Inferior parietal cortex (tissue), 1 donor: ENCODE measurements around the gene SLC43A3.
A peak's percentile ranks its signal among the peaks of the same experiment; 100 is the strongest.

Source experiments
- DNase-seq: peaks from one replicate; pipeline ENCODE4 v3.0.0-alpha.2; 2016; ENCODE audit errors: extremely low spot score

Gene SLC43A3

DNA sequence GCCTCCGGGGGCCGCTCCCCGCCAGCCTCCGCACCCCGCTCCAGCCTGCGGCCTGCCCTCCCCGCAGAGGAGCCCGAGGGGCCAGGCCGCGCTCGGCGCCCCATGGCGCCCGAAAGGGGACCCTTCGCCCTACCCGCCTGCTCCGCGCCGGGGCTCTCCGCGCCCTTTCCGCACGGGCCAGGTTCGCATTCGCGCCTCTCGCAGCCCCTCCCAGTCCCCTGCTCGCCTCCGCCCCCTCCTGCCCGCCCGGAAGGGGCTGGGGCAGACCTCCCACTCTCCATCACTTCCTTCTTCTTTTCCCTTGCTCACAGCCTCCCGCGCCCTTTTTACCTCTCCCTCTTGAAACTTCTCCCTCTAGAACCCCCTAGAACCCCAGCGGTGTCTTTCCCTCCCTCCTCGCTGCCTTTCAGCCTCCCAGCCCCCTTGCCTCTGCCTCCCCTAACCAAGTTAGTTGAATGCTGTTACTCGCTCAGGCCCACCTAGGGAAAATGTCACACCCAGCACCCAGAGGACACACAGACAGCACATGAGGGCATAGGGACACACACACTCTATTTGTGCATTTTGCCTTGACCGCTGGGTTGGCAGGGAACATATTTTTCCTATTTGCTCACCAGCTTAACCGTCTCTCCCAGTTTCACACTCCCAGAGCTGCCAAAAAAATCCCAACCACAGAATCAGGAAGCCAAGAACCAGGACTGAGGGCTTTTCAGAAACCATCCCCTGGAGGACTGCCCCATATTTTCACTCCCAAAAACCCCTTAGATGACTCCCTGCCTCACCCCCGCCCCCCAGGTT is at the start of gene SLC43A3:
SLC43A3 (minus strand) TSS at position 193 of the 798 bp plus-strand sequence. CDS start 949 bp downstream, outside the sequence.
- DNase-seq = no peak

DNA sequence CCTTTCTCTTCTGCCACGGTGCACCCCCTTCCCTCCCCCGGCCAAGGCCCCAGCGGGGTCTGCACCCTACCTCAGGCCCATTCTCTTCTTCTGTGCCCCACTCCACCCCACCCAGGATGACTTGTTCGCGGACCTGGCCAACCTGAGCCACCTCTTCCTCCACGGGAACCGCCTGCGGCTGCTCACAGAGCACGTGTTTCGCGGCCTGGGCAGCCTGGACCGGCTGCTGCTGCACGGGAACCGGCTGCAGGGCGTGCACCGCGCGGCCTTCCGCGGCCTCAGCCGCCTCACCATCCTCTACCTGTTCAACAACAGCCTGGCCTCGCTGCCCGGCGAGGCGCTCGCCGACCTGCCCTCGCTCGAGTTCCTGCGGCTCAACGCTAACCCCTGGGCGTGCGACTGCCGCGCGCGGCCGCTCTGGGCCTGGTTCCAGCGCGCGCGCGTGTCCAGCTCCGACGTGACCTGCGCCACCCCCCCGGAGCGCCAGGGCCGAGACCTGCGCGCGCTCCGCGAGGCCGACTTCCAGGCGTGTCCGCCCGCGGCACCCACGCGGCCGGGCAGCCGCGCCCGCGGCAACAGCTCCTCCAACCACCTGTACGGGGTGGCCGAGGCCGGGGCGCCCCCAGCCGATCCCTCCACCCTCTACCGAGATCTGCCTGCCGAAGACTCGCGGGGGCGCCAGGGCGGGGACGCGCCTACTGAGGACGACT is 49.3 kb upstream of the SLC43A3 start:
- no peak for DNase-seq

DNA sequence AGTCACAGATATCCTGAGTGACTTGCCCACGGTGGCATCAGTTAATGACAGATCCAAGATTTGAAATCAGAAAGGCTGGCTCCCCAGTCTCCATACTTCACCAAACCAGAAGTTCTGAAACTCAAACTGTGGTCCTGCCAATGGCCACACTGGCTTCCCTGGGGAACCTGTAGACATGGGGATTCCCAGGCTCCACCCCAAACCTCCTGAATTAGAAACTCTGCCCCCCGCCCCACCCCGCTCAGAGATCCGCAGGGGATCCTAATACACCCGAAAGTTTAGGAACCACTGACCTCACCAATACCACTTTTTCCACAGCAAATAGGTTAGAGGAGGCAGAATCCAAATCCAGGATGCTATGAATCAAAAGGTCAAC is 48.7 kb upstream of the SLC43A3 start:
- no peak for DNase-seq

DNA sequence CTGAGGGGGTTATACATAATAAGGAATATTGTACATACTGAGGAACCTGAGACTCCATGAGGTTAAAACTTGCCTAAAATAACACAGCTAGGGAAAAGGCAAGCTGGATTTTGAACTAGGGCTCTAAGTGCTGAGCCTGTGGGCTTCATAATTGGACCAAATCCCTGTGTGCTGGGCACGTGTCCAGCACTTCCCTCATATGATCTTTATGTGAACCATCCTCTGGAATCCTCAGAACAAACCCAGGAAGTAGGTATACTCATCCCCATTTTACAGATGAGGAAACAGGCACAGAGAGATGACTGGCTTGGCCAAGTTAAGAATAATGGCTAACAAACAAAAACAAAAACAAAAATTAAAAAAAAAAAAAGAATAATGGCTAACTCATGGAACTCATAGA is 48.3 kb upstream of the SLC43A3 start:
- DNase-seq = no peak

DNA sequence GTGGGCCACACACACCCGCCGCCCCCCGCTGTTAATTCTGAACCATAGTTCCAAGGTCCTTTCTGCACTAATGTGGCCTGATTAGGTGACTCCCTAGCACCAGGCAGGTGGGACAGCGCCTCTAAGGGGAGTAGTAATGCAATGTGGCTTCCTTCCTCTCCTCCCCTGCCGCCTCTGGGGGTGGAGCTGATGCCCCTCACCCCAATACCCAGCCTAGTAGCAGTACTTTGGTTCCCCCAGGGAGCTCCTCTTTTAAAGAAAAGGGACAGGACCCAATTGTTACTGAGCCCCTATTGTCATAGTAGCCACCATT is 47.8 kb upstream of the SLC43A3 start:
- no peak for DNase-seq

DNA sequence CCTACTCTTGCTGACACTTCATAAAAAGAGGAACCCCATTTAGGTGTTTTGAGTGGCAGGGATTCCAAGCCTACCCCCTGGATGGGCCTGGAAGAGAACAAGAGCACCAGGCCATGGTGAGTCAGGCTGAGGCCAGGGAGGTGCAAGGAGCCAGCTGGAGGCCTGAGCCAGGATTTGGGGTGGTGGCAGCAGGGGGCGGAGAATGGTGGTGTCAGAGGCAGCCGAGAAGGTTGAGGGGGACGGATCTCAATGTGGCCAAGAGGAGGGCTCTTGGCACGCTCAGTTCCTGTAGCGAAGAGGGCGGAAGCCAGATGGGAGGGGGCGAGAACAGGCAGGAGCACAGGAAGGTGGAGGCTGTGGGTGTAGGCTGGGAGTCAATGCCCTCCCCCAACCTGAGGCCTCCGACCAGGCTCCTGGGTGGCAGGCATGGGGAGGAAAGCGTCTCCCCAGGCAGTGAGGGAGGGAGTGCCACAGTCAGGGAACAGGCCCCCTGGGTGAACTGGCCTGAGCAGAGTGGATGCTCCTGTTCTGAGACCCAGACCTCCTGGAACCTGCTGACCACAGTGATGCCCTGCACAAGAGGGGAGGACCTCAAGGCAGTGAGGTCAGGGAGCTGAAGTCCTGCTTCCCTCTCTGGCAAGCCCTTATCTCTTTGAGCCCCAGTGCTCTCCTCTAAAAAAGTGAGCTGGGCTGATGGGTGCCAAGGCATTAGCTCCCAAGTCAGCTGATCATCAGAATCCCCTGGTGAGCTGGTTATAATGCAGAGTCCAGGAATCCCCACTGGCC is 47.3 kb upstream of the SLC43A3 start:
- no peak for DNase-seq

DNA sequence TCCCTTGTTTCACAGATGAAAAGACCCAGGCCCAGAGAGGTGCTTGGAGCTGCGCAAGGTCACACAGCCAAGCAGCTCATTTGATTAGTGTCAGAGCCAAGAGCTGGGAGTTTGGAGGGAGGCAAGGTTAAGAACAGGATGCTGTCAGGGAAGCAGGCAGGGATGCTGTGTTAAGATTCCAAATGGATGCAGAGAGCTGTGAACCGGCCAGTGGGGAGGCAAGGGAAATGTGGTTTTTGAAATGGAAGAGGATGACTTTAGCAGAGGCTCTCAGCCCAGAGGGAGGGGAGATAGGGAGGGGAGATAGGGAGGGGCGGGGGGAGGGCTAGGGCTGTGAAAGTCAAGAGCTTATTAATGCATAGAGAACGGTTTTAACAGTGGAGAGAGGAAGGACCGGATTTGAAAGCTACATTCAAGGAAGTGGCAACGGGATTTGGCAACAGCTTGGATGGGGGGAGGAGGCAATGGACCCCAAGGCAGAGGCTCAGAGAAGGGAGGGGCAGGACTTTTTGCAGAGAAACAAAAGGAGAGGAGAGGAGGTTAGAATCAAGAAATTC is 46.4 kb upstream of the SLC43A3 start:
- DNase-seq = no peak

DNA sequence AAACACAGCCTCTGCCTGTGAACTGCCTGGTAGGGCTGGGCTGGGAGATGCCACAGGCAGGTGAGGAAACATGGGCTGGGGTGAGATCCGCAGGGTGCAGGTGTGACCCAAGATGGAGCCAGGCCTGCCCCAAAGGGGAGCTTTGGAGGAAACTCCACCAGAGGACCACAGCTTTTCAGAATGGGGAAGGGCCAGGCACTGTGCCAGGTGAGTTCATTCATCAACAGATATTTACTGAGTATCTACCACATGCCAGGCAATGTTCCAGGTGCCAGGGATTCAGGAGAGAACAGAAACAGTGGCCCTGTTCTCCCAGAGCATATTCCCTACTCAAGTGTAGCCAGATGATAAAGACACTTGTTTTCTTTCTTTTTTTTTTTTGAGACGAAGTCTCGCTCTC is 44.6 kb upstream of the SLC43A3 start:
- no peak for DNase-seq

DNA sequence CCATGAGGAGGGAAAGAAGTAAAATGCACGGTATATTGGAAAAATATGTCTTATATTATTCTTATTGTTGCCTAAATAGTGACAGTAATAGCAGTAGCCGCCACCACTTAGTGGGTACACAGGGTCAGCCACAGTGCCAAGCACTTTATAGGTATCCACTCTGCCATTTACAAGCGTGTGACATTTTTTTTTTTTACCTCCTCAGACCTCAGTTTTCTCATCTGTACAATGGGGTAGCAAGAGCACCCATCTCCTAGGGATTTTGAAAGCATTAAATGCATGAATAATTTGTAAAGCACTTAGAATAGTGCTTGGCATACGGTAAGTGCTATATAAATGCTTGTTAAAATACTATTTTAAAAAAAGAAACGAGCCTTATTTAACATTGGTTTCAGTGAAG is 42.3 kb upstream of the SLC43A3 start:
- DNase-seq = no peak

DNA sequence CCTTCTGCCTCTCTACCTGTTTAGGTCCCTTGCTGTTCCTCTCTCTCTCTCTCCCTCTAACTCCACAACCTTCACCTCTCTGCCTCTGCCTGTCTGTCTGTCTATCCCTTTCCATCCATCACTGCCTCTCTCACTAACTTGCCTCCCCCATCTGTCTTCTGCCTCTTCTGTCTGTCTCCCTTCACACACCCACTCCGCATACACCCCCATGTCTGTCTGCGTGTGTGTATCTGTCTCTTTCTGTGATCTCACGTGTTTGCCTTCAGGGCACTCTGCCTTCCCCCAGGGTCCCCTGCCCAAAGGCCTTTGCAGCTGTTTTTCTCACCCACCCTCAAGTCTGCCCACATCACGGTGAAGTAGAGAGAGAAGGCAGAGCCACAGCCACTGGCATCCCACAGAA is 41.4 kb upstream of the SLC43A3 start:
- no peak for DNase-seq

DNA sequence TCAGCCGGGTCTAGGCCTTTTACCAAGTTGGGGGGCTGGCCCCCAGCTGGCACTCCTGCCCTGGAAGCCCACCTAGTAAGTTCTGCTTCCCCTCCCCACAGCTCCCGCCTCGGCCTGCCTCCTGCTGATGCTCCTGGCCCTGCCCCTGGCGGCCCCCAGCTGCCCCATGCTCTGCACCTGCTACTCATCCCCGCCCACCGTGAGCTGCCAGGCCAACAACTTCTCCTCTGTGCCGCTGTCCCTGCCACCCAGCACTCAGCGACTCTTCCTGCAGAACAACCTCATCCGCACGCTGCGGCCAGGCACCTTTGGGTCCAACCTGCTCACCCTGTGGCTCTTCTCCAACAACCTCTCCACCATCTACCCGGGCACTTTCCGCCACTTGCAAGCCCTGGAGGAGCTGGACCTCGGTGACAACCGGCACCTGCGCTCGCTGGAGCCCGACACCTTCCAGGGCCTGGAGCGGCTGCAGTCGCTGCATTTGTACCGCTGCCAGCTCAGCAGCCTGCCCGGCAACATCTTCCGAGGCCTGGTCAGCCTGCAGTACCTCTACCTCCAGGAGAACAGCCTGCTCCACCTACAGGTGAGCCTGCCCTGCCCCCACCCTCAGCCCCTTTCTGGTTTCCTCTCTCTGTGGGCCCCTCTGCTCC is 40.7 kb upstream of the SLC43A3 start:
- no peak for DNase-seq

DNA sequence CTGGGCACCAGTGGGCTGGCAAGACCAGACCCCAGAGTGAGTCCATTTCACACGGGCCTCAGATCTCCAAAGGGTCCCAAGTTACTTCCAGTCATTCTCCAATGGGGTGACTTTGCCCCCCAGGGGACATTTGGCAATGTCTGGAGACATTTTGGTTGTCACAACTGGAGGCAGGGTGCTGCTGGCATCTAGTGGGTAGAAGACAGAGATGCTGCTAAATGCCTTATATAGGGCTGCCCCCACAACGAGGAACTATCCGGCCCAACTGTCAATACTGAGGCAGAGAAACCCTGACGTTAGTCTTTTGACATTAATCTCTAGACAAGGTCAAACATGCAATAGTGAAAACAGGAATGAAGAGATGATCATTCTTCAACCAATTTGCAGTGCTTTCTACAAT is 39.8 kb upstream of the SLC43A3 start:
- DNase-seq = no peak

DNA sequence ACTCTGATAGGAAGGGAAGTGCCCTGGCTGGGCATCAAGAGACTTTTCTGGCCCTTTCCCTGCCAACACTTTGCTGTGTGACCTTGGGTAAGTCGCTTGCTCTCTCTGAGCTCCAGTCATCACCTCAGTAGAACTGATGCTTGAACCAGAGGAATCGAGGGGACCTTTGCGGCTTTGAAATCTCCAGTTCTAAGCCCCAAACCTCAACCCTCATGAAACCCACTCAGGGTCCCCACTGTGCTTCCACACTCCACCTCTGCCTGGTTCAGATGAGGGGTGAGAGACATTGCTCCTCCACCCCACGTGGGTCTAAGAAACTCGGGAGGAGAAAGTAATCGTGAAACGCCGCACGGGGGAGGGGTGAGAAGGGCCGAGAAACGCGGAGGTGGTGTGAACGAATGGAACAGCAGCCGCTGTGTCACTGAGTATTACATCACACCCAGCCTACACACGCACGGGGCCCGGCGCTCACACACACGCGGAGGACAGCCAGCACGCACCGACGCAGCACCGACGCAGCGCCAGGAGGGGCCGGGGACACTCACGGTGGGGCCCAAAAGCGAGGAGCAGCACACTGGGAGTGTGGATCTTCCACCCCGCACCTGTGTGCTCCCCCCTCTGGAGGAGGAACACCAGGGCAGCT is 37.7 kb upstream of the SLC43A3 start:
- DNase-seq = peak; percentile 44

DNA sequence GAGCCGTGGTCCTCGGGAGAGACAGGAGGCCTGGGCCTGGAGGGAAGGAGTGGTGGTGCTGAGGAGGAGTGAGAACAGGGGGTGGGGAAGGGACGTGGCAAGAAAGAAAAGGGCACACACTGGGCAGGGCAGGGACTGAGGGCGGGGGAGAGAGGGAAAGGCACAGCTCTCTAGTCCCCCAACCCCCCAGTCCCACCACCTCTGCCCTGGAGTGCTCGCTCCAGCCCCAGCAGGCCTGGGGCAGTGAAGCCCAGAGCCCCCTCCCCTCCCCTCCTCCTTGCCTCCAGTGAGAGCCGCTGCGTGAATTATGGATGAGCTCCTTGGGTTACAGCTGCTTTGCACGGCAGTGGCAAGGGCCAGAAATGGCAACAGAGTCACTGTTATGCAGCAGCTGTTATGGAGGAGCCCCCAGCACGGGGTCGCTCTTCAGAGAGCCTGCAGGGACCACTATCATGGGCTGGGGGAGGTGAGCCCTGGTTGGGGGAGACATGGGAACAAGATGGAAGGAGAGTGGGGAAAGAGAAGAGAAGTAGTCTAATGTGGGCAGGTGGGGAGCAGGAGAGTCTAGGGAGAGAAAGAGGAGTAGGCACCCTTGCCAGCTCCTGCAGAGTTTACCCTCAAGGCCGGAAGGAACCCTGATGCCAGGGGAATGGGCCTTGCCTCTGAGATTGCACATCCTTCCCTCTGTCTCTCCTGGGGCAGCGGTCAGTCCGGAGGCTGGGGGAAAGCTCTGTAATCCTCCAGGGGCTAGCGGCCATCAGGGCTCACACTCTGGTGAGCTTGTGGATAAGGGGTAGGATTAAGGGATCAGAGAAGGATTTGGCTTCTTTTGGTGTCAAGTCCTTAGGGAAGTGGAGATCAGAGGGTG is 37.0 kb upstream of the SLC43A3 start:
- DNase-seq = no peak

DNA sequence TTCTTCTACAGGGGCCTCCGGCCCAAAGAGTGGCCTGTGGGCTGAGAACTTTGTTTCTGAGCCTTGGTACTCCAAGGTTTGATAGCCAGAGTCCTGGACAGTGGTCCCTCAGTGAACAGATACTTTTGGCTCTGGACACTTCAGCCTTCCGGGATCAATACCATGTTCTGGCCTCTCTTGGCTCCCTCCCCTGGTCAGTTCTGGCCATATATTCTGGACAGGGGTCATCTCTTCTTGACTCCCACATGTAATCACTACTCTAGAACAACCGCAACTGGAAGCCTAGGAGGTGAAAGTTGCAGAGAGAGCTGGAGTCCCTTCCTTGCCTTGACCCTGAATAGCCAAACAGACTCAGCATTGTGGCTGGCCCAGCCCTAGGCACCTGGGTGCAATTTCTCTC is 35.7 kb upstream of the SLC43A3 start:
- no peak for DNase-seq

DNA sequence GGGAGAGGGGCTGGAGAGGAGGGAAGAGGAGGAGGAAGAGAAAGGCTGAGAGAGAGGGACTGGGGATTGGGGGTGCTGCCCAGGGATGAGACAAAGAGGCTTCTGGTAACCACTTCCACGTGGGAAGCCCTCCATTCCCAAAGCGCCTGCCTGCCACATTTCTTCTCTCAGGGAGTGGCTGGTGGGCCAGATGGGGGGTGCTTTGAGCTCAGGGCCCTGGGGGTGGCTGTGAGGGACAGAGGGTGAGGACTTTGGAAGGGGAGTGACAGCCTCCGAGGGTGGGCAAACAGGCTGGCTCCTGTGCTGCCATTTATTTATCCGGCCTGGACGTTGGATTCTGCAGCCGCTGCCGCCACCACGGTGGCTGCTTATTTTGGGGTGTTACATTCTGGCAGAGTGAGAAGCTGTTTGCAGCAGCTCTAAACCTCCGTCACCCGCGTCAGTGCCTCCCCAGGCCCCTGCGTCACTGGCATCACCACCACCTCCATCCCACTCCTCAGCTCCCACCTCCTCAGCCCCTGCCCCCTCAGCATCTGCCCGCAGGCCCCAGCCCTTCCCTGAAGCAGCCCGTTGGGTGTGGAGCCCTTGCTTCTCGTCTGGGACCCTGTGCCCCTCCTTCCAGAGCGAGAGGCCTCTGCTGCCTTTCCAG is 35.0 kb upstream of the SLC43A3 start:
- no peak for DNase-seq

DNA sequence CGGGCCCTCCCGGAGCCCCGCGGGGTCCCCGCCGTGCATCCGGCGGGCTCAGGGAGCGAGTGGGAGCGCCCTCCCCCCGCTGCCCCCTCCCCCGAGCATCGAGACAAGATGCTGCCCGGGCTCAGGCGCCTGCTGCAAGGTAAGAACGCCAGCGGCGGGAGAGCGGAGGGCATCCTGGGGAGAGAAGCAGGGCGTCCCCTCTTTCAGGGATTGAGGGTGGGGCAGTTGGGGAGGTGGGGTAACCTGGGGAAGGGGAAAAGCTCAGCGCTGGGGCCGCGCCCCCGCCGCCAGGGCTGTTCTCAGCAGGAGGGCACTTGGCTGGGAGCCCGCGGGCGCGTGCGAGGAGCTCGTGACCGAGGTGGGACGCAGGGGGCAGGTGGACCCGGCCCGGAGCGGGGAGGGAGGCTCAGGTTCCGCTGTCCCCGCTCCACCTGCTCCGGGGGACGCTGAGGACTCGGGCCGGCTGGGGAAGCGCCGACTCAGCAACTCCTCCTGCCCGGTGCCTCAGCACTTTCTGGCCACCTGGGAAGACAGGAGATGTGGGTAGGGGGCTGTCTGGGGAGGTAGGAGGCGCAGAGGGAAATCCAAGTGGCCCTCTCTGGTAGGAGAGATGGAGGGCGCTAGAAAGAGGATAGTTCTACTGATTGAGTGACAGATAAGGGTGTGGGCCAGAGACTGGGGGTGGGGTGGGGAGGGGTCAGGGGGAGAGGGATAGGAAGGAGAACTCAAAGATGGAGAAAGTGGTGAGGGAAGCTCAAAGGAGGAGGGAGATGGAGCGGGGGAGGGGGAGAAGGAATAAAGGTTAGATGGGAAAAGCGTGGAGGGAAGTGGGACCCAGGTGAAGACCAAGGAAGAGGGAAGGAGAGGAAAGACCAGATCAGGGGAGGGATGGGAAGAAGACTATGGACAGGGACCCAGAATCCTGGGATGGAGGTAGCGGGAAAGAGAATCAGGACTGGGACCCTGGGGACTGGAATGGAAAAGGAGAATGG is 34.1 kb upstream of the SLC43A3 start:
- no peak for DNase-seq

DNA sequence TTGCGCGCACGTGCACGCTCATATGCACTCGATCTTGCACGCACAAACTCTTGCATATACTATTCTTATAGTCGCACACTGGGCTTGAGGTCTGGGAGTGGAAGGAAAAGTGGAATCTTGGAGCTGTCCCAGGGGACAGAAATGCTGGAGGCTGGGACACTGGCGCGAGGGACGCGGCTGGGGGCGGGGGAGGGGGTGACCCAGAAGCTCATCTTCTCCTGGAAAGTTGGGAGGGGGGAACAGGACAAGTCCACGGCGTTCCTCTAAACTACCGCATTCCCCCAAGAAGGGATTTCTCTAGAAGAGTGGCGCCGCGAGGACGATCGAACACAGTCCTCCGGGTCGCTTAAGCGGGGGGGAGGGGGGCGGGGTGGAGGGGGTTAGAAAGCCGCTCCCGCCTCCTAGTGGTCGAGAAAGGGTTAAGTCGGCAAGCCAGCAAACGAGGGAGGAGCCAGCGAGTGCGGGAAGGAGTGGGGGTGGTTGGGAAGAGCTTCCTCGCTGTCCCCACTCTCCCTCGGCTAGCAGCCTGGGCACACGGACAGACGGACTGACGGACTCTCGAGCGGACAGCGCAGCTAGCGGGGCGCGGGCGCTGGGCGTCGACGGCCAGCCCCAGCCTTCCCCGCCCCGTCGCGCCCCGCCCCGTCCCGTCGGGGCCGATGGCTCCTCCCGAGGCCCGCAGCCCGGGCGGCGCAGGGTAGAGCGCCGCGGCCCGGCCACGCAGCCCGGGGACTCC is 33.3 kb upstream of the SLC43A3 start, which contains the start of gene RTN4RL2:
RTN4RL2 (plus strand) TSS at position 507 of the 736 bp plus-strand sequence. CDS start 338 bp downstream, outside the sequence.
- no peak for DNase-seq
